Endodermal cell (in vitro differentiated cells): ENCODE data around the gene IQGAP2. TPM values are rescaled to one million over a fixed set of nuclear protein-coding genes. Genes with fewer than 3 reads are reported as not detected.

Source experiments
- DNase-seq: peaks from one replicate; pipeline ENCODE4 v3.0.0-alpha.2; 2017
- H3K27ac ChIP-seq: 2 replicates; pipeline ENCODE4 v1.5.1; 2013; ENCODE audit warnings: mild to moderate bottlenecking, low read depth, low read length, moderate library complexity
- H3K27me3 ChIP-seq: 2 replicates; pipeline ENCODE4 v1.6.1; 2013; ENCODE audit warnings: mild to moderate bottlenecking, low read length, moderate library complexity; ENCODE audit not compliant: insufficient read depth, control insufficient read depth, poor library complexity, severe bottlenecking
- H3K36me3 ChIP-seq: 2 replicates; pipeline ENCODE4 v1.7.0; 2013; ENCODE audit warnings: mild to moderate bottlenecking, low read length, moderate library complexity; ENCODE audit not compliant: control insufficient read depth, insufficient read depth
- H3K4me1 ChIP-seq: one replicate; pipeline ENCODE4 v1.7.0; 2013; ENCODE audit warnings: low read length; ENCODE audit not compliant: control insufficient read depth, insufficient read depth
- H3K4me3 ChIP-seq: 2 replicates; pipeline ENCODE4 v1.5.1; 2013; ENCODE audit warnings: mild to moderate bottlenecking, low read length, moderate library complexity
- H3K9ac ChIP-seq: 2 replicates; pipeline ENCODE4 v1.6.1; 2013; ENCODE audit warnings: mild to moderate bottlenecking, low read length, moderate library complexity; ENCODE audit not compliant: poor library complexity, severe bottlenecking; ENCODE audit errors: extremely low read depth
- H3K9me3 ChIP-seq: 2 replicates; pipeline ENCODE4 v1.6.1; 2013; ENCODE audit warnings: mild to moderate bottlenecking, low read length, moderate library complexity; ENCODE audit not compliant: control insufficient read depth
- H3K27ac Mint-ChIP-seq: 2 replicates; pipeline ENCODE4 v1.8.0; 2020; ENCODE audit warnings: mixed read lengths
- H3K27me3 Mint-ChIP-seq: 2 replicates; pipeline ENCODE4 v1.8.0; 2021; ENCODE audit warnings: mild to moderate bottlenecking, mixed read lengths; ENCODE audit not compliant: insufficient read depth
- H3K36me3 Mint-ChIP-seq: 2 replicates; pipeline ENCODE4 v1.8.0; 2020; ENCODE audit warnings: low read depth, mixed read lengths
- H3K4me1 Mint-ChIP-seq: 2 replicates; pipeline ENCODE4 v1.8.0; 2020; ENCODE audit warnings: mixed read lengths
- H3K4me3 Mint-ChIP-seq: 2 replicates; pipeline ENCODE4 v1.8.0; 2020; ENCODE audit warnings: mild to moderate bottlenecking, moderate library complexity, mixed read lengths
- H3K9me3 Mint-ChIP-seq: 2 replicates; pipeline ENCODE4 v1.8.0; 2020; ENCODE audit warnings: mild to moderate bottlenecking, mixed read lengths
- CTCF ChIP-seq: fragments of 200-600 bp; sonication (generic); conservative IDR thresholded peaks from 2 replicates; pipeline ENCODE4 v1.5.0; 2021; ENCODE audit warnings: antibody characterized with exemption, mild to moderate bottlenecking
- WGBS, 2 experiments: methylation state at CpG; one replicate each; pipeline versions ENCODE4 v1.1.5 to v1.1.7; 2013; ENCODE audit warnings: missing lambda C conversion rate in 2 of 2, mixed read lengths in 1 of 2; ENCODE audit not compliant: insufficient coverage in 1 of 2, insufficient read length in 1 of 2; 5-methylcytosine and 5-hydroxymethylcytosine counted together
- total RNA-seq, 2 donors: library from RNA; stranded (reverse); fragmentation: NEBNext Ultra II Directional in 1 of 2; extraction: Animal tissue kit (Norgen Biotek cat#: 25700) in 1 of 2; gene quantifications; 2 replicates in 1 of 2; 3 replicates in 1 of 2; pipeline ENCODE4 v1.2.1, GENCODE V29; 2021

IQGAP2 gene
- total RNA-seq, 2 donors from 2014 or later, result 8.3 to 19.4 TPM

- Mint-ChIP-seq H3K27me3 (peaks cover 28% of the 10 kb centered on the region), H3K4me3 (no peak overlapping the region), H3K9me3 (peaks cover under 1% of the 10 kb centered on the region), H3K36me3 (no peaks in the 10 kb centered on the region), H3K4me1 (peaks cover 17% of the 10 kb centered on the region), H3K27ac (no peak overlapping the region)
- Histone ChIP-seq H3K4me3 (no peak overlapping the region), H3K27me3 (peaks cover 40% of the 10 kb centered on the region), H3K27ac (no peak overlapping the region), H3K9ac (no peak overlapping the region), H3K36me3 (no peaks in the 10 kb centered on the region), H3K9me3 (peaks cover 3% of the 10 kb centered on the region), H3K4me1 (peaks cover 8% of the 10 kb centered on the region)
- no peak for DNase-seq
- TF ChIP-seq CTCF, result no peak
Observed at GRCh38 chr5:76477571-76477970, 74.5 kb downstream of the IQGAP2 start.

DNA sequence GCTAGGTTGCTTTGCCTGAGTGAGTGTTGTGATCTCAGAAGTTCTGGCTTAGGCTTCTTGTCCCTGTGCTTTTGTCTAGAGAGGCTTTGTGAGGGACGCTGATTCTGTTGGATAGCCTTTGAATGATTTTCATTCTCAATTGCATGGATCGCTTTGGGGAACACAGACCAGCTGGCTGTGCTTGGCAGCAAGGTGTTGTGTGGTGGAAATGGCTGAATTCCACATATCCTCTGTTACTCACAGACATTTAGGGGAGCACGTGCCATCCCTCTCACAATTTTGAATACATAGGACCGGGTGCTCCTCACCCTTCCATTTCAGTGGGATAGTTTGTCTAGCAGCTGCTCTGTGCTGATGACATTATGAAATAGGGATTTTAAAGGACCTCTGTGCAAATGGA lies 76.2 kb downstream of the IQGAP2 start:
- H3K27me3 ChIP-seq, result peaks cover 26% of the 10 kb centered on the region
- WGBS, 2 experiments, result 99 to 100% methylated on average over 1 to 4 of the region's 4 CpGs
- peaks cover 19% of the 10 kb centered on the region for H3K27me3 Mint-ChIP-seq

DNA sequence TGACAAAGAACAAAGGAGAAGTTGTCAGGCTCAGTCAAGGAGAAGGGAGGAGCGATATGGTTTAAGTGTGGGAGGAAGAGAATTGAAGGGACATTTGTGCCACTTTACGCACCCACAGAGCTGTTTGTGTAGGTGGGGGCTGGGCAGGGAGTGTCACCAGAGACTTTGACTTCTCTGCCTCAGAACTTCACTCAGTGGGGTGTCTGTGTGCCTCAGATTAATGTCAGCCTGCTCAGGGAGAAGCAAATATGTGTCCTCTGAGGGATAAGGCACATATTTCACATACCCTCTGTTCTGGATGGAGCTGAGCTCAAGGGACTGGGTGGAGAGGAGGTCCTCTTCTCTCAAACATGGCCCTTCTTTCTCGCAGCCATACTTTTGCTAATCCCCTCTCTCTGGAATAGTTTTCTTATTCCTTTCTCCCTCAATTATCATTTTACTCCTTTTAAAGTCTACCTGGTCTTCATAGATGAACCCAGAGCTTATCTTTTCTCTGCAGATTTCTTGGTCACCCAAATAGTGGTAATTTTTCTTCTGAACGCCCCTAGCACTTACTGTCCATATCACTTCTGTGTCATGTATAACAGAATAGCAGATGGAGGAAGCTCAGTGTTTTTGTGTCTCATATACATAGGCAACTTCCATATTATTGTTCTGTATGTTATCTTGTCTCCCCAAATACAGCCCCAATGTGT lies 77.0 kb downstream of the IQGAP2 start:
- peaks cover 8% of the 10 kb centered on the region for H3K4me1 ChIP-seq
- H3K4me3 ChIP-seq, result no peak overlapping the region
- DNase-seq, result no peak
- TF ChIP-seq CTCF, result no peak
- Mint-ChIP-seq H3K27me3 (peaks cover 11% of the 10 kb centered on the region), H3K36me3 (no peaks in the 10 kb centered on the region), H3K27ac (peak overlapping the region; percentile 7), H3K4me3 (no peak overlapping the region), H3K9me3 (no peaks in the 10 kb centered on the region), H3K4me1 (peaks cover 17% of the 10 kb centered on the region)
- no peak overlapping the region for H3K27ac ChIP-seq
- H3K36me3 ChIP-seq, result no peaks in the 10 kb centered on the region
- no peak overlapping the region for H3K9ac ChIP-seq
- 86 to 95% methylated on average over 3 to 4 of the region's 4 CpGs for WGBS, 2 experiments
- no peaks in the 10 kb centered on the region for H3K9me3 ChIP-seq
- H3K27me3 ChIP-seq, result peaks cover 18% of the 10 kb centered on the region

More for the DNA sequence above, 76.2 kb downstream of the IQGAP2 start:
- Mint-ChIP-seq H3K36me3 (no peaks in the 10 kb centered on the region), H3K9me3 (no peaks in the 10 kb centered on the region), H3K27ac (no peak overlapping the region), H3K4me1 (peaks cover 17% of the 10 kb centered on the region), H3K4me3 (no peak overlapping the region)
- H3K4me3 ChIP-seq, result no peak overlapping the region
- DNase-seq, result no peak
- H3K27ac ChIP-seq, result no peak overlapping the region
- H3K36me3 ChIP-seq, result no peaks in the 10 kb centered on the region
- H3K4me1 ChIP-seq, result peaks cover 8% of the 10 kb centered on the region
- no peak overlapping the region for H3K9ac ChIP-seq
- H3K9me3 ChIP-seq, result no peaks in the 10 kb centered on the region
- TF ChIP-seq CTCF, result no peak
